Kidney (tissue), 14 donors: Measurements from ENCODE around the gene JMJD7. TPM values are rescaled to one million over a fixed set of nuclear protein-coding genes. Genes with fewer than 3 reads are reported as not detected.

Source experiments
- DNase-seq, 5 donors: peaks; one replicate each; pipeline ENCODE4 v3.0.0-alpha.2; 2013 to 2020
- FAIRE-seq: peaks from 2 replicates; lab custom pipeline; 2012; peaks lifted over from hg19 to GRCh38; lab: Jason Lieb, UNC
- H3K27ac ChIP-seq, 2 donors: one replicate each; pipeline ENCODE4 v1.7.0; 2013; ENCODE audit warnings: low read depth in 2 of 2, low read length in 2 of 2, inconsistent platforms in 1 of 2
- H3K27me3 ChIP-seq: one replicate; pipeline ENCODE4 v1.7.1; 2013; ENCODE audit warnings: low read length, inconsistent platforms; ENCODE audit not compliant: control insufficient read depth, insufficient read depth
- H3K36me3 ChIP-seq, 3 donors: one replicate each; pipeline versions ENCODE4 v1.7.0 to v1.7.1; 2013; ENCODE audit warnings: low read length in 3 of 3, control low read depth in 1 of 3, inconsistent platforms in 1 of 3; ENCODE audit not compliant: insufficient read depth in 3 of 3, control insufficient read depth in 2 of 3
- H3K4me1 ChIP-seq, 3 donors: one replicate each; pipeline versions ENCODE4 v1.7.0 to v1.7.1; 2013; ENCODE audit warnings: low read length in 3 of 3, inconsistent platforms in 1 of 3, low read depth in 1 of 3; ENCODE audit not compliant: control insufficient read depth in 2 of 3, insufficient read depth in 2 of 3
- H3K4me3 ChIP-seq, 3 donors: one replicate each; pipeline versions ENCODE4 v1.7.0 to v1.8.1; 2013; ENCODE audit warnings: low read length in 3 of 3, control low read depth in 1 of 3, inconsistent platforms in 1 of 3
- H3K9ac ChIP-seq, 3 donors: one replicate each; pipeline versions ENCODE4 v1.7.0 to v1.7.1; 2013; ENCODE audit warnings: low read length in 3 of 3, control low read depth in 1 of 3, inconsistent platforms in 1 of 3
- H3K9me3 ChIP-seq, 3 donors: one replicate each; pipeline versions ENCODE4 v1.7.0 to v1.7.1; 2013; ENCODE audit warnings: low read length in 3 of 3, control low read depth in 1 of 3, inconsistent platforms in 1 of 3; ENCODE audit not compliant: control insufficient read depth in 2 of 3, insufficient read depth in 1 of 3
- intact Hi-C: fragments of 100-400 bp; cut with DNase I; formaldehyde crosslinking; loops from one replicate; pipeline ENCODE4 v1.11.1; 2022
- polyA plus RNA-seq: library from polyadenylated mRNA; stranded (reverse); fragments of 350-450 nt; fragmentation: Illumina TruSeq; extraction: RNeasy Lipid Tissue Mini Kit (QIAGEN cat#74804); gene quantifications from one replicate; pipeline ENCODE4 v1.2.3, GENCODE V29; 2014; ENCODE audit warnings: low read depth, low replicate concordance; ENCODE audit not compliant: insufficient read depth
- total RNA-seq: library from RNA; stranded (reverse); fragmentation: NEBNext Ultra II Directional; extraction: Animal tissue kit (Norgen Biotek cat#: 25700); gene quantifications from one replicate; pipeline ENCODE4 v1.2.1, GENCODE V29; 2021
- TF ChIP-seq, protein P1 (sequence below): IDR thresholded peaks from 3 replicates; pipeline ENCODE4 v1.5.1; 2012; ENCODE audit warnings: mild to moderate bottlenecking, moderate library complexity, borderline replicate concordance; ENCODE audit not compliant: insufficient read depth; ENCODE audit errors: extremely low read depth
- donor health status: control.
- donor health status: control.
- donor health status: control.
- donor health status: control.
- donor health status: control.
- donor health status: DM: yes; HTN: yes; CAD: no.
- donor health status: Normal renal cell carcinoma (clear cell type).

Gene JMJD7
- total and polyA plus RNA-seq, 2 donors from 2014 or later, result 16.2 to 17.6 TPM

DNA sequence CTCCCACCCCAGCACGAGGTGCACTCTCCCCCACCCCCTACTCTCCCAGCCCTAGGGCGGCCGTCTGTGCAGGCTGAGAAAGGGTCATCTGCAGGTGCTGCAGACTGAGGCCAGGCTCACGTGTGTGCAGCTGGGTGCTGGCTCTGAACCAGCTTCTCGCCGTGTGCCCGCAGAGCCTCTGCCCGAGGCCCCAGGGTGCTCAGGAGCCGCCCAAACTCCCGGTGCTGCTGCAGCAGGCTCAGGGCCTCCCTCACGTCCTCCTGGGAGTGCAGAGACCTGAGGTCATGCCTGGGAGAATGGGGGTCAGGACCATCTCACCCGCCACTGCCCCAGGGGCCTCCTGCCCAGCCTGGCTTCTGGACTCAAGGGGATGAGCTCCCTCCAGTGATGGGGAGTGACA lies 48.8 kb downstream of the JMJD7 start:
- TF ChIP-seq, protein P1, sequence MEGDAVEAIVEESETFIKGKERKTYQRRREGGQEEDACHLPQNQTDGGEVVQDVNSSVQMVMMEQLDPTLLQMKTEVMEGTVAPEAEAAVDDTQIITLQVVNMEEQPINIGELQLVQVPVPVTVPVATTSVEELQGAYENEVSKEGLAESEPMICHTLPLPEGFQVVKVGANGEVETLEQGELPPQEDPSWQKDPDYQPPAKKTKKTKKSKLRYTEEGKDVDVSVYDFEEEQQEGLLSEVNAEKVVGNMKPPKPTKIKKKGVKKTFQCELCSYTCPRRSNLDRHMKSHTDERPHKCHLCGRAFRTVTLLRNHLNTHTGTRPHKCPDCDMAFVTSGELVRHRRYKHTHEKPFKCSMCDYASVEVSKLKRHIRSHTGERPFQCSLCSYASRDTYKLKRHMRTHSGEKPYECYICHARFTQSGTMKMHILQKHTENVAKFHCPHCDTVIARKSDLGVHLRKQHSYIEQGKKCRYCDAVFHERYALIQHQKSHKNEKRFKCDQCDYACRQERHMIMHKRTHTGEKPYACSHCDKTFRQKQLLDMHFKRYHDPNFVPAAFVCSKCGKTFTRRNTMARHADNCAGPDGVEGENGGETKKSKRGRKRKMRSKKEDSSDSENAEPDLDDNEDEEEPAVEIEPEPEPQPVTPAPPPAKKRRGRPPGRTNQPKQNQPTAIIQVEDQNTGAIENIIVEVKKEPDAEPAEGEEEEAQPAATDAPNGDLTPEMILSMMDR, result no peak
- H3K36me3 ChIP-seq, result no peaks in the 10 kb centered on the region
- FAIRE-seq (no peak), DNase-seq (no peak)
- intact Hi-C loops, result no loop called here
- H3K9ac ChIP-seq, result no peak overlapping the region
- H3K4me1 ChIP-seq, result peaks cover 0 to 3% (median 0%) of the 10 kb centered on the region in 3 donors
- H3K4me3 ChIP-seq, result no peak overlapping the region
- no peaks in the 10 kb centered on the region for H3K9me3 ChIP-seq
- H3K27me3 ChIP-seq, result no peaks in the 10 kb centered on the region
- H3K27ac ChIP-seq, result no peak overlapping the region

DNA sequence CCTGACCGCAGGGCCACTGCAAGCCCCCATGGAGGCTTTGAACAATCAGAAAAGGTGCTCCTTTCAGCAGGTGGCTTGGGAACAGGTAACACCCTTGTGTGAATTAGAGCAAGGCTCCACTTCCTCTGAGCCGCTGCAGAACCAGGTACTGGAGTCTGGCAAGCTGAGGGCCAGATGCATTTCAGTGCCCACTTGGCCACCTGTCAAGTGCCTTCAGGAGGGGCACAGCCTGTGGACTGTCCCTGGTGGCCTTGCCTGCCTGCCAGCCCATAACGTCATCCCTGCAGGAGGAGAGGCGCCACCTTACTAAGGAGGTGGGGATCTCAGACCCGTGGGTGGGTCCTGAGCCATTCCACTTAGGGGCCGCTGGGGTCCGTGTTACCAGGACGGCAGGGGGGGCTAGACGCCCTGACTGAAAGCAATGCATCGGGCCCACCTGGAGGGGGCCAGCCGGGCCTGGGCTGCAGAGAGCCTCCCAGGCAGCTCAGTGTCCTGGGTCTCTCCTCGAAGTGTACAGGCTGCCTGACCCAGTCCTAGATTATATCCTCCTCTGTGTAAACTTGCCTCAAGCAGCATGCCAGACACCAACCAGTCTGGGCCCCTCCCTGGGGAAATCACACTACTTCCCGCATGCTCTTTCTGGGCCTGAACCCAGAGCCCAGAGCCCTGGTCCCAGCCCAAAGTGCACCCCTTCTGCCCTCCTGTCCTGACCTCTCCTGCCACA lies 49.9 kb downstream of the JMJD7 start:
- FAIRE-seq, result no peak
- DNase-seq, result no peak
- peaks cover 0 to 8% (median 3%) of the 10 kb centered on the region in 3 donors for H3K4me1 ChIP-seq
- no peak overlapping the region for H3K27ac ChIP-seq
- no peak overlapping the region for H3K9ac ChIP-seq
- H3K4me3 ChIP-seq, result no peak overlapping the region
- intact Hi-C loops, result no loop called here
- no peaks in the 10 kb centered on the region for H3K9me3 ChIP-seq
- TF ChIP-seq, protein P1, result no peak
- no peaks in the 10 kb centered on the region for H3K27me3 ChIP-seq
- no peaks in the 10 kb centered on the region for H3K36me3 ChIP-seq

GRCh38 chr15:41878355-41878699 lies 50.4 kb downstream of the JMJD7 start:
- Histone ChIP-seq H3K9me3 (no peaks in the 10 kb centered on the region), H3K27ac (no peak overlapping the region)
- no peak for FAIRE-seq

More at GRCh38 chr15:41878355-41878699, 50.4 kb downstream of the JMJD7 start:
- H3K4me3 ChIP-seq, result no peak overlapping the region
- DNase-seq, result no peak
- no peaks in the 10 kb centered on the region for H3K36me3 ChIP-seq
- H3K9ac ChIP-seq, result no peak overlapping the region
- TF ChIP-seq, protein P1, result no peak
- intact Hi-C loops, result no loop called here
- peaks cover 0 to 8% (median 3%) of the 10 kb centered on the region in 3 donors for H3K4me1 ChIP-seq
- no peaks in the 10 kb centered on the region for H3K27me3 ChIP-seq
